Ovary (tissue), 3 donors: ENCODE results near the gene GNAI2.

Experiments used
- POLR2A ChIP-seq: fragments of 450-650 bp; IDR thresholded peaks from one replicate; pipeline ENCODE4 v1.6.1; 2017; ENCODE audit warnings: antibody characterized with exemption, mild to moderate bottlenecking, moderate library complexity
- TF ChIP-seq, protein P1 (sequence below), 3 donors: fragments of 450-650 bp in 2 of 3; fragments of 200-600 bp in 1 of 3; IDR thresholded peaks; one replicate each; pipeline versions ENCODE4 v1.5.1 to v1.8.0; 2016 to 2022; ENCODE audit warnings: antibody characterized with exemption in 3 of 3, mild to moderate bottlenecking in 1 of 3
- donor health status: DM: no; HTN: no; CAD: no.

DNA sequence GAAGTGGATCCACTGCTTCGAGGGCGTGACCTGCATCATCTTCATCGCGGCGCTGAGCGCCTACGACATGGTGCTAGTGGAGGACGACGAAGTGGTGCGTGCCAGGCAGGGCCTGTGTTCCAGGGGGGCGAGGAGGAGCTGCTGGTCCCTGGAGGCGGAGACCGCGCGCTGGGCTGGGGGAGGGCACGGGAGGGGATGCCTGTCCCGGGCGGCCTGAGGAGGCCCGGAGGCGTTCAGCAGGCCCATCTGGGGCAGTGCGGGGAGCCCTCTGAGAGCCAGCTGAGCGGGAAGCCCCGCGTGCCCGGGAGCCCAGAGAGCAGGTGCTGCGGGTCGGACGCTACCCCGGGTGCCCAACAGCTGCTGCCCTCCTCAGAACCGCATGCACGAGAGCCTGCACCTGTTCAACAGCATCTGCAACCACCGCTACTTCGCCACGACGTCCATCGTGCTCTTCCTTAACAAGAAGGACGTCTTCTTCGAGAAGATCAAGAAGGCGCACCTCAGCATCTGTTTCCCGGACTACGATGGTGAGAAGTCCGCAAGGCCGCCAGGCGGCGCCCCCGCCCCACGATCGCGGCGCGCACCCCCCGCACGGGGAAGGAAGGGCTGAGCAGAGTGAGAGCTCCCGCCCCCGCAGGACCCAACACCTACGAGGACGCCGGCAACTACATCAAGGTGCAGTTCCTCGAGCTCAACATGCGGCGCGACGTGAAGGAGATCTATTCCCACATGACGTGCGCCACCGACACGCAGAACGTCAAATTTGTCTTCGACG, 41.7 kb upstream of the GNAI2 start:
- TF ChIP-seq, protein P1, sequence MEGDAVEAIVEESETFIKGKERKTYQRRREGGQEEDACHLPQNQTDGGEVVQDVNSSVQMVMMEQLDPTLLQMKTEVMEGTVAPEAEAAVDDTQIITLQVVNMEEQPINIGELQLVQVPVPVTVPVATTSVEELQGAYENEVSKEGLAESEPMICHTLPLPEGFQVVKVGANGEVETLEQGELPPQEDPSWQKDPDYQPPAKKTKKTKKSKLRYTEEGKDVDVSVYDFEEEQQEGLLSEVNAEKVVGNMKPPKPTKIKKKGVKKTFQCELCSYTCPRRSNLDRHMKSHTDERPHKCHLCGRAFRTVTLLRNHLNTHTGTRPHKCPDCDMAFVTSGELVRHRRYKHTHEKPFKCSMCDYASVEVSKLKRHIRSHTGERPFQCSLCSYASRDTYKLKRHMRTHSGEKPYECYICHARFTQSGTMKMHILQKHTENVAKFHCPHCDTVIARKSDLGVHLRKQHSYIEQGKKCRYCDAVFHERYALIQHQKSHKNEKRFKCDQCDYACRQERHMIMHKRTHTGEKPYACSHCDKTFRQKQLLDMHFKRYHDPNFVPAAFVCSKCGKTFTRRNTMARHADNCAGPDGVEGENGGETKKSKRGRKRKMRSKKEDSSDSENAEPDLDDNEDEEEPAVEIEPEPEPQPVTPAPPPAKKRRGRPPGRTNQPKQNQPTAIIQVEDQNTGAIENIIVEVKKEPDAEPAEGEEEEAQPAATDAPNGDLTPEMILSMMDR (IDR thresholded peaks at IDR 0.05): peak; percentile 68 to 94 (median 93)
- no peak for TF ChIP-seq POLR2A
